BJ (cell line): ENCODE data around the gene EFCAB12. TPM values are rescaled to one million over a fixed set of nuclear protein-coding genes. Genes with fewer than 3 reads are reported as not detected.

Experiments used
- CTCF ChIA-PET: fragments of 350-600 bp; formaldehyde crosslinking; extraction: SDS; loops from one replicate; lab custom pipeline; 2021; ENCODE audit warnings: antibody characterized with exemption, inconsistent platforms; lab: Yijun Ruan, JAX
- POLR2A ChIA-PET: fragments of 300-600 bp; sonication (Branson Sonifier 250); formaldehyde crosslinking; extraction: SDS; loops from one replicate; lab custom pipeline; 2021; ENCODE audit warnings: antibody characterized with exemption; lab: Charles Lee
- DNase-seq: peaks from one replicate; pipeline ENCODE4 v3.0.0-alpha.2; 2011; ENCODE audit warnings: low read depth
- H3K27me3 ChIP-seq: 2 replicates; pipeline ENCODE4 v1.6.0; 2011; ENCODE audit warnings: low read length; ENCODE audit not compliant: control insufficient read depth, insufficient read depth
- H3K36me3 ChIP-seq: 2 replicates; pipeline ENCODE4 v1.5.1; 2011; ENCODE audit warnings: low read length; ENCODE audit not compliant: control insufficient read depth, insufficient read depth
- H3K4me3 ChIP-seq: 2 replicates; pipeline ENCODE4 v1.5.1; 2011; ENCODE audit warnings: low read depth, mild to moderate bottlenecking, control low read depth, low read length
- CTCF ChIP-seq: IDR thresholded peaks from 2 replicates; pipeline ENCODE4 v1.5.1; 2011; ENCODE audit warnings: low read depth, mild to moderate bottlenecking, control low read depth, inconsistent platforms, low read length, moderate library complexity; ENCODE audit not compliant: insufficient read depth
- polyA plus RNA-seq: library from polyadenylated mRNA; depleted of rRNA; stranded (reverse); fragments of >200 nt; gene quantifications from 2 replicates; pipeline ENCODE4 v1.2.3, GENCODE V29; 2011; rRNA removed
- small RNA-seq: library from RNA; depleted of rRNA; stranded (forward); fragments of <200 nt; gene quantifications from one replicate; pipeline ENCODE3, GENCODE V24; 2012; ENCODE audit warnings: low replicate concordance, low read depth; ENCODE audit not compliant: insufficient read length

The EFCAB12 gene
- polyA plus RNA-seq, 1 experiment = 0.02 TPM

DNA sequence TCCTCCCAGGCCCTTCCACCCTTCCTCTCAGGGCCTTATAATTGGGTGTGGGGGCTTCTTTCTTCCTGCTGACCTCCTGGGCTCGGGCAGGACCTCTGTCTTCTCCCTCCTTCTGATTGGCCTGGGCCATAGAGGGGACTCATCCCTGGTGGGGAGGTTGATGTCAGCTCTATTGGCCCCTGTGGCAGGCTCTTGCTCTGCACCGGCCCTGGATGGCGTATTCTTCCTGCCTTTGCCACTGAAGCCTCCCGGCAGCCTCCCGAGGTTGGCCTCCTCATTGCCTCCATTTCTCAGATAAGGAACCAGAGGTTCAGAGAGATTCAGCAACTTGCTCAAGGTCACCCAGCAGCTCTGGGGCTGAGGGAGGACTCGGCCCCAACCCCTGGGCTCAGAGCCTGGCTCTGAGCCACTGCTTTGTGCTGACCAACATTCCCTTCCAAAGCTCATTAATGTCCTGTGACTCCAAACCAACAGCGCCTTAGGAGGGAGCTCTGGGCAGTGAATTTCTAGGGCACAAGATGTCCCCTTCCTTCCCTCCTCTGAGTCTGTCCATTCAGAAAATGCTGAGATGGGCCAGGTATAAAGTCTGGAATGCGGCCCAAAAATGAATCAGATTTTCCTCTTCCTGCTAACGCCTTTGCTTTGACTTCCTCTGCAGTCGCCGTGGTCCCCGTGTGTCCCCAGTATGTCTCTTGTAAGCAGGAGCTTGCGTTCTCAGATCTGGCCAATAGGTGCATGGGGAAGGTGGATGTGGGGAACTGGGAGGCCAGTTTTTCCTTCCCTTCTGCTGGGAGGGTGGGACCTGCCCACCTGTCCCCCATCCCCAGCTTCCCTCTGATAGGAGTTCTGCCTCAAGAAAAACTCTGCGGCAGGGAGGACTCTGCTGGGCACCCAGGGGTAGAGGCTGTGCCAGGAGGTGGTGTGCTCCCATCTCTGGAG is 75.5 kb downstream of the EFCAB12 start:
- DNase-seq = no peak
- no peaks in the 10 kb centered on the region; the same call in 1 of the 2 replicates for H3K27me3 ChIP-seq
- ChIA-PET POLR2A (no interaction called here), CTCF (interaction anchor here (0.7 to 0.8 kb wide), 2 partner anchors 11 to 34 kb away, joined by 3 read pairs; no protein-coding TSS in a partner anchor)
- TF ChIP-seq CTCF = no peak
- H3K4me3 ChIP-seq = no peak overlapping the region
- H3K36me3 ChIP-seq = no peaks in the 10 kb centered on the region

- ChIA-PET CTCF (interaction anchor here (0.8 kb wide), 1 partner anchor 10 kb away, joined by 3 read pairs; no protein-coding TSS in a partner anchor), POLR2A (no interaction called here)
- Histone ChIP-seq H3K36me3 (no peaks in the 10 kb centered on the region), H3K27me3 (no peaks in the 10 kb centered on the region; the same call in 1 of the 2 replicates), H3K4me3 (no peak overlapping the region)
- DNase-seq = no peak
- TF ChIP-seq CTCF = no peak
Measured at GRCh38 chr3:129352045-129352444, 76.4 kb downstream of the EFCAB12 start.

Small RNAs within 50 kb of the gene (small RNA-seq; reads per million reads assigned to genes)
- not detected for gene SNORA7B

Other genes starting within 250 kb of the EFCAB12 start
- gene CNBP, start 244.7 kb downstream of the EFCAB12 start, polyA plus RNA-seq = 268 and 278 TPM in 2 replicates
- 181 and 220 TPM in 2 replicates for gene COPG1, start 179.0 kb downstream of the EFCAB12 start, polyA plus RNA-seq
- 23.1 and 27.2 TPM in 2 replicates for gene HMCES, start 149.8 kb downstream of the EFCAB12 start, polyA plus RNA-seq
- gene MBD4, start 11.3 kb upstream of the EFCAB12 start, polyA plus RNA-seq = 17.5 and 24.9 TPM in 2 replicates
- gene IFT122, start 11.6 kb upstream of the EFCAB12 start, polyA plus RNA-seq = 15.8 and 27.8 TPM in 2 replicates
- not detected in 2 replicates for gene RHO, start 100.0 kb upstream of the EFCAB12 start, polyA plus RNA-seq
- not detected in 2 replicates for gene H1-8, start 114.5 kb upstream of the EFCAB12 start, polyA plus RNA-seq
- gene PLXND1, start 178.0 kb upstream of the EFCAB12 start, polyA plus RNA-seq = 84.6 and 128 TPM in 2 replicates